GM12878 (cell line): ENCODE measurements around the gene GOLGA7B. TPM values are rescaled to one million over a fixed set of nuclear protein-coding genes. Genes with fewer than 3 reads are reported as not detected.

Experiments used
- ATAC-seq: fragments of 200-7000 bp; cut with Tn5 transposase; 3 replicates; pipeline ENCODE4 v1.9.1; 2020; ENCODE audit warnings: mild to moderate bottlenecking, moderate library complexity
- BruUV-seq: library from RNA; stranded (reverse); fragments of 400-500 nt; replicated peaks from 2 replicates; lab custom pipeline; 2021; lab: Mats Ljungman, UMichigan
- CTCF ChIA-PET: fragments of 300-600 bp; sonication (Branson Sonifier 250); formaldehyde crosslinking; extraction: SDS; loops from one replicate; lab custom pipeline; 2021; ENCODE audit warnings: inconsistent platforms; lab: Yijun Ruan, JAX
- POLR2A ChIA-PET: fragments of 350-600 bp; formaldehyde crosslinking; extraction: SDS; loops from one replicate; lab custom pipeline; 2021; ENCODE audit warnings: inconsistent platforms; lab: Charles Lee
- RAD21 ChIA-PET: fragments of 300-600 bp; sonication (Branson Sonifier 250); formaldehyde crosslinking; loops from one replicate; lab custom pipeline; 2023; ENCODE audit warnings: antibody characterized with exemption; ENCODE audit not compliant: unreplicated experiment; lab: Charles Lee
- SMC1A ChIA-PET: fragments of 300-600 bp; sonication (Branson Sonifier 250); formaldehyde crosslinking; loops from one replicate; lab custom pipeline; 2023; ENCODE audit not compliant: unreplicated experiment, uncharacterized antibody; lab: Charles Lee
- DNase-seq: peaks from one replicate; pipeline ENCODE4 v3.0.0-alpha.2; 2011; ENCODE audit warnings: low read depth, low spot score
- FAIRE-seq: peaks from 3 replicates; lab custom pipeline; 2011; peaks lifted over from hg19 to GRCh38; lab: Jason Lieb, UNC
- H2AFZ ChIP-seq: 2 replicates; pipeline ENCODE4 v1.6.0; 2011; ENCODE audit warnings: low read depth, low read length, control low read depth; ENCODE audit not compliant: control insufficient read depth
- H3K27ac ChIP-seq: 2 replicates; pipeline ENCODE4 v1.5.1; 2011; ENCODE audit warnings: control low read depth; ENCODE audit not compliant: control insufficient read depth, insufficient read depth
- H3K27me3 ChIP-seq, 2 experiments: replicated peaks in 1 of 2; 2 replicates each; pipeline versions ENCODE4 v1.6.0 to v1.6.1; 2011; ENCODE audit warnings: low read length in 1 of 2; ENCODE audit not compliant: control insufficient read depth in 2 of 2, insufficient read depth in 2 of 2
- H3K36me3 ChIP-seq, 2 experiments: 2 replicates each; pipeline ENCODE4 v1.5.1; 2011; ENCODE audit warnings: low read length in 1 of 2; ENCODE audit not compliant: control insufficient read depth in 2 of 2, insufficient read depth in 2 of 2
- H3K4me1 ChIP-seq: 2 replicates; pipeline ENCODE4 v1.6.1; 2011; ENCODE audit warnings: mild to moderate bottlenecking, low read length, moderate library complexity, mixed read lengths; ENCODE audit not compliant: control insufficient read depth, insufficient read depth
- H3K4me2 ChIP-seq: 2 replicates; pipeline ENCODE4 v1.6.0; 2011; ENCODE audit warnings: control low read depth; ENCODE audit not compliant: control insufficient read depth, insufficient read depth
- H3K4me3 ChIP-seq: fragments of 200-600 bp; sonication (generic); 2 replicates; pipeline ENCODE4 v1.5.1; 2016
- H3K79me2 ChIP-seq: 2 replicates; pipeline ENCODE4 v1.6.0; 2011; ENCODE audit warnings: low read length; ENCODE audit not compliant: control insufficient read depth, insufficient read depth
- H3K9ac ChIP-seq: 2 replicates; pipeline ENCODE4 v1.8.0; 2011; ENCODE audit warnings: low read length, control low read depth, mixed read lengths; ENCODE audit not compliant: control insufficient read depth, insufficient read depth
- H3K9me3 ChIP-seq: replicated peaks from 3 replicates; pipeline ENCODE4 v1.5.1; 2011; ENCODE audit warnings: mild to moderate bottlenecking, low read length; ENCODE audit not compliant: control insufficient read depth, insufficient read depth
- H4K20me1 ChIP-seq: 2 replicates; pipeline ENCODE4 v1.6.0; 2011; ENCODE audit not compliant: control insufficient read depth, insufficient read depth
- BCL11A ChIP-seq: IDR thresholded peaks from 2 replicates; pipeline ENCODE4 v1.6.1; 2011; ENCODE audit warnings: low read depth, low read length
- CHD1 ChIP-seq: IDR thresholded peaks from 2 replicates; pipeline ENCODE4 v1.6.1; 2012; ENCODE audit warnings: low read depth, low read length, improper control_type of control experiment
- CREB1 ChIP-seq: IDR thresholded peaks from 2 replicates; pipeline ENCODE4 v1.6.1; 2012; ENCODE audit warnings: low read depth, mild to moderate bottlenecking, inconsistent platforms
- ETV6 ChIP-seq, 2 experiments: fragments of 450-650 bp in 1 of 2; IDR thresholded peaks in 1 of 2; conservative IDR thresholded peaks in 1 of 2; 2 replicates each; pipeline ENCODE4 v1.6.1; 2014; ENCODE audit warnings: antibody characterized with exemption in 1 of 2, borderline replicate concordance in 1 of 2, low read depth in 1 of 2, mild to moderate bottlenecking in 1 of 2, moderate library complexity in 1 of 2
- IRF5 ChIP-seq: fragments of 450-650 bp; IDR thresholded peaks from 2 replicates; pipeline ENCODE4 v1.6.1; 2017; ENCODE audit warnings: borderline replicate concordance
- JUNB ChIP-seq: IDR thresholded peaks from 2 replicates; pipeline ENCODE4 v1.6.1; 2016; ENCODE audit warnings: antibody characterized with exemption, mild to moderate bottlenecking
- MLLT1 ChIP-seq: fragments of 450-650 bp; IDR thresholded peaks from 2 replicates; pipeline ENCODE4 v1.6.1; 2016; ENCODE audit warnings: mild to moderate bottlenecking
- MXI1 ChIP-seq: fragments of 150-350 bp; IDR thresholded peaks from 2 replicates; pipeline ENCODE4 v1.6.1; 2011; ENCODE audit warnings: low read depth, mild to moderate bottlenecking, inconsistent platforms, low read length, improper control_type of control experiment
- NR2F1 ChIP-seq: fragments of 450-650 bp; conservative IDR thresholded peaks from 2 replicates; pipeline ENCODE4 v1.6.1; 2017; ENCODE audit warnings: mild to moderate bottlenecking
- NRF1 ChIP-seq: conservative IDR thresholded peaks from 2 replicates; pipeline ENCODE4 v1.6.1; 2011; ENCODE audit warnings: mild to moderate bottlenecking, low read depth, low read length, improper control_type of control experiment
- POLR2AphosphoS5 ChIP-seq: IDR thresholded peaks from 2 replicates; pipeline ENCODE4 v1.6.1; 2011; ENCODE audit warnings: mild to moderate bottlenecking, low read length, inconsistent platforms
- RAD51 ChIP-seq: fragments of 450-650 bp; IDR thresholded peaks from 2 replicates; pipeline ENCODE4 v1.6.1; 2016; ENCODE audit warnings: moderate library complexity, mild to moderate bottlenecking, inconsistent platforms
- RBBP5 ChIP-seq: fragments of 200-600 bp; sonication (generic); conservative IDR thresholded peaks from 2 replicates; pipeline ENCODE4 v1.6.1; 2016
- RUNX3 ChIP-seq: IDR thresholded peaks from 2 replicates; pipeline ENCODE4 v1.6.1; 2012; ENCODE audit warnings: low read length, inconsistent platforms
- SP1 ChIP-seq: IDR thresholded peaks from one replicate; pipeline ENCODE4 v1.6.1; 2011; ENCODE audit warnings: low read depth, low read length
- SREBF2 ChIP-seq: IDR thresholded peaks from 2 replicates; pipeline ENCODE4 v1.6.1; 2012; ENCODE audit warnings: mild to moderate bottlenecking, low read length
- SRF ChIP-seq, 2 experiments: IDR thresholded peaks; 2 replicates each; pipeline ENCODE4 v1.6.1; 2011; ENCODE audit warnings: low read depth in 2 of 2, low read length in 2 of 2, mild to moderate bottlenecking in 1 of 2, moderate library complexity in 1 of 2
- STAT1 ChIP-seq: fragments of 450-650 bp; conservative IDR thresholded peaks from 2 replicates; pipeline ENCODE4 v1.6.1; 2014; ENCODE audit warnings: antibody characterized with exemption, mild to moderate bottlenecking
- WGBS: methylation state at CpG from one replicate; pipeline ENCODE4 v1.1.6; 2016; ENCODE audit warnings: low lambda C conversion rate; ENCODE audit not compliant: insufficient replicate concordance, insufficient coverage; ENCODE audit errors: missing lambda C conversion rate; 5-methylcytosine and 5-hydroxymethylcytosine counted together
- in situ Hi-C: fragments of 300-500 bp; cut with MboI; formaldehyde crosslinking; loops from 9 replicates; pipeline ENCODE4 v1.14.3; 2018; ENCODE audit warnings: mixed read lengths
- intact Hi-C: fragments of 100-400 bp; cut with micrococcal nuclease; formaldehyde crosslinking; loops from one replicate; pipeline ENCODE4 v1.14.2; 2022; ENCODE audit not compliant: unreplicated experiment
- polyA plus RNA-seq, 11 experiments: library from polyadenylated mRNA; depleted of rRNA in 4 of 11; unstranded in 6 of 11; stranded (reverse) in 5 of 11; fragments of >200 nt; fragmentation: Nextera tagmentation in 4 of 11; fragmentation: Illumina TruSeq in 1 of 11; extraction: Ambion mirVana in 4 of 11; extraction: Trizol in 1 of 11; gene quantifications; 1 replicate in 1 of 11; 2 replicates in 10 of 11; pipeline versions ENCODE4 v1.2.1 to v1.2.3, GENCODE V29; 2011 to 2016; ENCODE audit warnings: inconsistent platforms in 2 of 11, missing spikeins in 2 of 11, low read depth in 1 of 11
- total RNA-seq, 4 experiments: library from RNA; depleted of rRNA in 3 of 4; stranded (reverse); fragments of >200 nt in 3 of 4; fragmentation: Illumina TruSeq in 1 of 4; extraction: Trizol in 1 of 4; gene quantifications; 2 replicates each; pipeline versions ENCODE4 v1.2.1 to v1.2.3, GENCODE V29; 2013 to 2021

GOLGA7B gene
- total and polyA plus RNA-seq, 10 of the 15 experiments (the other 5 are each of a cell fraction or from before 2014, with no cell fraction given): 0.01 to 0.02 (median 0.01) TPM; not detected in 7

- ChIA-PET POLR2A (no interaction called here), RAD21 (no interaction called here)
- 33% methylated on average over 6 of the region's 6 CpGs for WGBS
- intact Hi-C loops: no loop called here
- H3K9me3 ChIP-seq: no peaks in the 10 kb centered on the region
- no peak for ATAC-seq
- no peak for DNase-seq
- no peaks in the 10 kb centered on the region for H3K79me2 ChIP-seq
- H4K20me1 ChIP-seq: no peaks in the 10 kb centered on the region
- no peak overlapping the region for H2AFZ ChIP-seq
- H3K36me3 ChIP-seq: no peaks in the 10 kb centered on the region
- peaks cover 0 to 2% of the 10 kb centered on the region in 2 experiments; a peak in 2 of 4 replicates for H3K27me3 ChIP-seq
- H3K4me3 ChIP-seq: no peak overlapping the region
- H3K9ac ChIP-seq: no peak overlapping the region
- in situ Hi-C loops: no loop called here
- TF ChIP-seq JUNB: no peak
- no peak for TF ChIP-seq NRF1
- TF ChIP-seq SP1: no peak
- no peak for TF ChIP-seq IRF5
- TF ChIP-seq, all 136 proteins: peak for 0
- SMC1A ChIA-PET: no interaction called here
- Histone ChIP-seq H3K4me2 (no peak overlapping the region), H3K27ac (no peak overlapping the region), H3K4me1 (no peaks in the 10 kb centered on the region)
- CTCF ChIA-PET: no interaction called here
- BruUV-seq: no TSS peak
- FAIRE-seq: no peak
Observed at GRCh38 chr10:97887399-97887798, 37.8 kb downstream of the GOLGA7B start.

- ATAC-seq: no peak
- Histone ChIP-seq H3K4me1 (no peaks in the 10 kb centered on the region), H4K20me1 (no peaks in the 10 kb centered on the region), H3K27ac (no peak overlapping the region), H2AFZ (no peak overlapping the region), H3K4me3 (no peak overlapping the region), H3K79me2 (no peaks in the 10 kb centered on the region), H3K9me3 (no peaks in the 10 kb centered on the region), H3K9ac (no peak overlapping the region), H3K27me3 (peaks cover 0 to 2% of the 10 kb centered on the region in 2 experiments; a peak in 2 of 4 replicates), H3K36me3 (no peaks in the 10 kb centered on the region), H3K4me2 (no peak overlapping the region)
- POLR2A ChIA-PET: no interaction called here
- CTCF ChIA-PET: interaction anchor here (1.0 kb wide), 1 partner anchor 20 kb away, joined by 4 read pairs; no protein-coding TSS in a partner anchor
- DNase-seq: no peak
- RAD21 ChIA-PET: no interaction called here
- SMC1A ChIA-PET: interaction anchor here (0.6 kb wide), 1 partner anchor 182 kb away, joined by 3 read pairs; no protein-coding TSS in a partner anchor
- BruUV-seq: no TSS peak
- intact Hi-C loops: no loop called here
- WGBS: 52% methylated on average over 7 of the region's 7 CpGs
- no peak for FAIRE-seq
- in situ Hi-C loops: no loop called here
- TF ChIP-seq BCL11A: no peak
- no peak for TF ChIP-seq RAD51
- TF ChIP-seq ETV6 (conservative IDR thresholded peaks at IDR 0.05 in 1 of 2, IDR thresholded peaks at IDR 0.05 in 1 of 2; ENCODE audit: borderline replicate concordance in 1 of 2, low read depth in 1 of 2): no peak
- TF ChIP-seq SRF (IDR thresholded peaks at IDR 0.05; ENCODE audit: low read depth in 2 of 2, low read length in 2 of 2): no peak
- TF ChIP-seq SREBF2: no peak
- TF ChIP-seq STAT1: no peak
- no peak for TF ChIP-seq CHD1
- TF ChIP-seq NR2F1: no peak
- no peak for TF ChIP-seq CREB1
- no peak for TF ChIP-seq MXI1
- TF ChIP-seq MLLT1: no peak
- no peak for TF ChIP-seq RBBP5
- no peak for TF ChIP-seq RUNX3
- TF ChIP-seq POLR2AphosphoS5: no peak
Observed at GRCh38 chr10:97888134-97888533, 38.5 kb downstream of the GOLGA7B start.
